ENCODE measurements around the gene PCDH9.

PCDH9 gene

DNA sequence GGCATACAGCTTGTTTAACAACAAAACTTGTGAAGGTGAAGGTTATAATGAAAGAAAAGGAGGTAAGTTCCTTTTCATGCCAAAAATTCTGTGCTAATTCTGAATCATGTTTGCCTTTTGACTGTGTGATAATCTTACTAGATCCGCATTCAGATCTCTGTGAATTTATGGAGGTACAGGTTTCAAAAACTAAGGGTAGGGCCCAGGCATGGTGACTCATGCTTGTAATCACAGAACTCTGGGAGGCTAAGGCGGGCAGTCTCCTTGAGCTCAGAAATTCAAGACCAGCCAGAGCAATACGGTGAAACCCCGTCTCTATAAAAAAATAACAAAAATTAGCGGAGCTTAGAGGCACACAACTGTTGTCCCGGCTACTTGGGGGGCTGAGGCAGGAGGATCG, 45.9 kb downstream of the PCDH9 start:
- Histone ChIP-seq H3K4me1 (ENCODE audit: control insufficient read depth in 2 of 2, insufficient read depth in 1 of 2, low read depth in 1 of 2, low read length in 2 of 2) (no peaks in the 10 kb centered on the region), H3K4ac (ENCODE audit: low read length) (no peak overlapping the region), H3K23ac (ENCODE audit: low read depth, low read length, poor library complexity) (no peak overlapping the region), H3K14ac (ENCODE audit: low read length) (no peak overlapping the region), H3K79me1 (ENCODE audit: low read depth, low read length) (no peaks in the 10 kb centered on the region), H3K36me3 (replicated peaks in 1 of 2; ENCODE audit: control insufficient read depth in 2 of 2, insufficient read depth in 2 of 2, low read length in 2 of 2) (no peaks in the 10 kb centered on the region), H4K8ac (ENCODE audit: low read depth, low read length) (no peak overlapping the region), H2AK5ac (ENCODE audit: low read depth, low read length) (no peak overlapping the region), H2BK5ac (ENCODE audit: low read length) (no peak overlapping the region), H3K4me3 (ENCODE audit: low read length in 2 of 2) (no peak overlapping the region), H2BK15ac (ENCODE audit: low read length) (no peak overlapping the region), H2BK12ac (ENCODE audit: low read length) (no peak overlapping the region), H4K91ac (ENCODE audit: low read depth, low read length, poor library complexity) (no peak overlapping the region), H2AFZ (ENCODE audit: low read length) (no peak overlapping the region), H3K27ac (replicated peaks; ENCODE audit: low read length) (no peak overlapping the region), H3K27me3 (ENCODE audit: control insufficient read depth in 3 of 3, insufficient read depth in 3 of 3, low read depth in 1 of 3, low read length in 3 of 3) (no peaks in the 10 kb centered on the region), H2BK120ac (ENCODE audit: low read depth, low read length) (no peak overlapping the region), H3K9me3 (replicated peaks in 1 of 2; ENCODE audit: control insufficient read depth in 2 of 2, insufficient read depth in 1 of 2, low read depth in 1 of 2, low read length in 2 of 2) (no peaks in the 10 kb centered on the region), H3K18ac (ENCODE audit: low read length) (no peak overlapping the region), H3K9ac (ENCODE audit: low read depth, low read length, poor library complexity) (no peak overlapping the region), H3K4me2 (ENCODE audit: insufficient read depth, low read length, poor library complexity, severe bottlenecking) (no peak overlapping the region)
- DNase-seq (ENCODE audit: low spot score) = no peak
- no CpG with 5 or more reads among the region's 7 CpGs for WGBS, 2 donors (ENCODE audit: extremely low coverage in 2 of 2, insufficient read length in 2 of 2, insufficient replicate concordance in 1 of 2)

DNA sequence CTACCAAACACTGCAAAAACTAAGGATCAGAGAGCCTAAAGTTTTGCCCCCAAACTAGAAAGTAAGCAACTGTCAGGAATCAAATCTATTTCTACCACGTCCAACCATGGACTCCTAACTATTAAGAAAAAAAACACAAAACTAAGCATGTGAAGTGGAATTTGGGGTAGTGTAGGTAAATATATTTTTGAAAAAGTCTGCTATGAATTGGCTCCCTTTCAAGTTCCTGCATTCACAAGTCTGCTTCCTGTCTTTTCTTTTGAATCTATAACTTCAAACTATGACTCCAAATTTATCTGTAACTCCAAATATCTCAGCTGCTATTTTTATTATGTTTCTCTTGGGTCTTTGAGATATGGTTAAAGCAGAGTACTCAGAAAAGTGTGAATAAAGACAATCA, 47.0 kb downstream of the PCDH9 start:
- Histone ChIP-seq H4K8ac (ENCODE audit: low read depth, low read length) (no peak overlapping the region), H3K4me2 (ENCODE audit: insufficient read depth, low read length, poor library complexity, severe bottlenecking) (no peak overlapping the region), H3K23ac (ENCODE audit: low read depth, low read length, poor library complexity) (no peak overlapping the region), H3K18ac (ENCODE audit: low read length) (no peak overlapping the region), H3K4me1 (ENCODE audit: control insufficient read depth in 2 of 2, insufficient read depth in 1 of 2, low read depth in 1 of 2, low read length in 2 of 2) (no peaks in the 10 kb centered on the region), H3K9me3 (replicated peaks in 1 of 2; ENCODE audit: control insufficient read depth in 2 of 2, insufficient read depth in 1 of 2, low read depth in 1 of 2, low read length in 2 of 2) (no peaks in the 10 kb centered on the region), H3K36me3 (replicated peaks in 1 of 2; ENCODE audit: control insufficient read depth in 2 of 2, insufficient read depth in 2 of 2, low read length in 2 of 2) (no peaks in the 10 kb centered on the region), H2BK15ac (ENCODE audit: low read length) (no peak overlapping the region), H3K4ac (ENCODE audit: low read length) (no peak overlapping the region), H4K91ac (ENCODE audit: low read depth, low read length, poor library complexity) (no peak overlapping the region), H3K9ac (ENCODE audit: low read depth, low read length, poor library complexity) (no peak overlapping the region), H3K79me1 (ENCODE audit: low read depth, low read length) (no peaks in the 10 kb centered on the region), H2BK120ac (ENCODE audit: low read depth, low read length) (no peak overlapping the region), H2BK12ac (ENCODE audit: low read length) (no peak overlapping the region), H3K14ac (ENCODE audit: low read length) (no peak overlapping the region), H3K27me3 (ENCODE audit: control insufficient read depth in 3 of 3, insufficient read depth in 3 of 3, low read depth in 1 of 3, low read length in 3 of 3) (no peaks in the 10 kb centered on the region), H3K4me3 (ENCODE audit: low read length in 2 of 2) (no peak overlapping the region), H3K27ac (replicated peaks; ENCODE audit: low read length) (no peak overlapping the region), H2AFZ (ENCODE audit: low read length) (peak overlapping the region; percentile 5), H2AK5ac (ENCODE audit: low read depth, low read length) (no peak overlapping the region), H2BK5ac (ENCODE audit: low read length) (no peak overlapping the region)
- no CpG with 5 or more reads among the region's 1 CpG for WGBS, 2 donors (ENCODE audit: extremely low coverage in 2 of 2, insufficient read length in 2 of 2, insufficient replicate concordance in 1 of 2)
- no peak for DNase-seq (ENCODE audit: low spot score)

DNA sequence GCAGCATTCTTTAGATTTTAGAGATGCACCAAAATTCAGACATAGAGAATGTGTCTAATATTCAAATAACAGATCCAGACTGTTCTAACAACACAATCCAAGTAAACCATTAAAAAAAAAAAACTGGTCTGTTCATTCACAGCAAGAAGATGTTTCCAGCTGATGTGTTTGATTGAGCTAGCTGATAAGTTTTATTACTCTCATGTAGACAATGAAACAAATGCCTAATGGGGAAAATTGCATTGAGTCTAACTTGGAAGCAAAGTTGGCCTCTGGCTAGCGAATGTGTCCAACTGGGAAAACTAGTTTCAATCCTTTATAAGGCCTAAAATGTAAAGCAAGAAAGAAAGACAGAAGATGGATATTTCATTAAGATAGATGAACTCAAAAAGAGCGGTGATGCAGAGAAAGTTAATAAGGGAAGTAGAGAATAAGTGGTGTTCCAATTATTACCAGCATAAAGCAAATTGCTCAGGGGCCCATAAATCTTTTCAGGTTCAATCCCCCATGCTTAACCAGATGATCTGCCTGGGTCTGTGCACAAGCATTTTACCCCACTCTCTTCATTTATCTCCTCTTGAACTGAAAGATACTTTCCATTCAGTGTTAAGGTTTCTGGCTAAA, 54.2 kb downstream of the PCDH9 start:
- no peak overlapping the region for H3K4ac ChIP-seq (ENCODE audit: low read length)
- no CpG with 5 or more reads among the region's 2 CpGs for WGBS, 2 donors (ENCODE audit: extremely low coverage in 2 of 2, insufficient read length in 2 of 2, insufficient replicate concordance in 1 of 2)
- H3K9me3 ChIP-seq (replicated peaks in 1 of 2; ENCODE audit: control insufficient read depth in 2 of 2, insufficient read depth in 1 of 2, low read depth in 1 of 2, low read length in 2 of 2) = no peaks in the 10 kb centered on the region
- no peaks in the 10 kb centered on the region for H3K36me3 ChIP-seq (replicated peaks in 1 of 2; ENCODE audit: control insufficient read depth in 2 of 2, insufficient read depth in 2 of 2, low read length in 2 of 2)
- no peak overlapping the region for H2BK15ac ChIP-seq (ENCODE audit: low read length)
- no peak overlapping the region for H2BK120ac ChIP-seq (ENCODE audit: low read depth, low read length)
- no peak overlapping the region for H3K18ac ChIP-seq (ENCODE audit: low read length)
- no peak overlapping the region for H2BK12ac ChIP-seq (ENCODE audit: low read length)
- no peaks in the 10 kb centered on the region for H3K4me1 ChIP-seq (ENCODE audit: control insufficient read depth in 2 of 2, insufficient read depth in 1 of 2, low read depth in 1 of 2, low read length in 2 of 2)
- no peak overlapping the region for H2BK5ac ChIP-seq (ENCODE audit: low read length)
- H2AFZ ChIP-seq (ENCODE audit: low read length) = peak overlapping the region; percentile 9
- no peak overlapping the region for H3K4me3 ChIP-seq (ENCODE audit: low read length in 2 of 2)
- H4K91ac ChIP-seq (ENCODE audit: low read depth, low read length, poor library complexity) = no peak overlapping the region
- no peaks in the 10 kb centered on the region for H3K27me3 ChIP-seq (ENCODE audit: control insufficient read depth in 3 of 3, insufficient read depth in 3 of 3, low read depth in 1 of 3, low read length in 3 of 3)
- H3K9ac ChIP-seq (ENCODE audit: low read depth, low read length, poor library complexity) = no peak overlapping the region
- no peak for DNase-seq (ENCODE audit: low spot score)
- no peak overlapping the region for H3K4me2 ChIP-seq (ENCODE audit: insufficient read depth, low read length, poor library complexity, severe bottlenecking)
- no peak overlapping the region for H3K27ac ChIP-seq (replicated peaks; ENCODE audit: low read length)
- no peak overlapping the region for H3K14ac ChIP-seq (ENCODE audit: low read length)
- H3K79me1 ChIP-seq (ENCODE audit: low read depth, low read length) = no peaks in the 10 kb centered on the region
- H4K8ac ChIP-seq (ENCODE audit: low read depth, low read length) = no peak overlapping the region
- H2AK5ac ChIP-seq (ENCODE audit: low read depth, low read length) = no peak overlapping the region
- no peak overlapping the region for H3K23ac ChIP-seq (ENCODE audit: low read depth, low read length, poor library complexity)

DNA sequence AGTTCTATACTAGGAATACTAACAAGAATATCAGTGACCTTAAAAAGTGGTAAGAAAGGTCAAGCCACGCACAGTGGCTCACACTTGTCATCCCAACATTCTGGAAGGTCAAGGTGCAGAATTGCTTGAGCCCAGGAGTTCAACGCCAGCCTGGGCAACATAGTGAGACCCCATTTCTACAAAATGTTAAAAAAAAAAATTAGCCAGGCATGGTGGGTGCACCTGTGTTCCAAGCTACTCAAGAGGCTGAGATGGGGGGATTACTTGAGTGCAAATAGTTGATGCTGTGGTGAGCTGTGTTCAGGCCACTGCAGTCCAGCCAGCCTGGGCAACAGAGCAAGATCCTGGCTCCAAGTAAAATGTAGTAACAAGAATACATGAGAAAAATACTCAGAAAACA, 61.8 kb downstream of the PCDH9 start:
- Histone ChIP-seq H4K91ac (ENCODE audit: low read depth, low read length, poor library complexity) (no peak overlapping the region), H2BK12ac (ENCODE audit: low read length) (no peak overlapping the region), H3K14ac (ENCODE audit: low read length) (no peak overlapping the region), H2BK120ac (ENCODE audit: low read depth, low read length) (no peak overlapping the region), H3K27ac (replicated peaks; ENCODE audit: low read length) (no peak overlapping the region), H3K9me3 (replicated peaks in 1 of 2; ENCODE audit: control insufficient read depth in 2 of 2, insufficient read depth in 1 of 2, low read depth in 1 of 2, low read length in 2 of 2) (no peaks in the 10 kb centered on the region), H3K36me3 (replicated peaks in 1 of 2; ENCODE audit: control insufficient read depth in 2 of 2, insufficient read depth in 2 of 2, low read length in 2 of 2) (no peaks in the 10 kb centered on the region), H3K4me1 (ENCODE audit: control insufficient read depth in 2 of 2, insufficient read depth in 1 of 2, low read depth in 1 of 2, low read length in 2 of 2) (no peaks in the 10 kb centered on the region), H2AK5ac (ENCODE audit: low read depth, low read length) (no peak overlapping the region), H3K79me1 (ENCODE audit: low read depth, low read length) (no peaks in the 10 kb centered on the region), H3K9ac (ENCODE audit: low read depth, low read length, poor library complexity) (no peak overlapping the region), H3K4me3 (ENCODE audit: low read length in 2 of 2) (no peak overlapping the region), H3K18ac (ENCODE audit: low read length) (no peak overlapping the region), H2BK15ac (ENCODE audit: low read length) (no peak overlapping the region), H3K4ac (ENCODE audit: low read length) (no peak overlapping the region), H2AFZ (ENCODE audit: low read length) (no peak overlapping the region), H3K23ac (ENCODE audit: low read depth, low read length, poor library complexity) (no peak overlapping the region), H4K8ac (ENCODE audit: low read depth, low read length) (no peak overlapping the region), H2BK5ac (ENCODE audit: low read length) (no peak overlapping the region), H3K27me3 (ENCODE audit: control insufficient read depth in 3 of 3, insufficient read depth in 3 of 3, low read depth in 1 of 3, low read length in 3 of 3) (no peaks in the 10 kb centered on the region), H3K4me2 (ENCODE audit: insufficient read depth, low read length, poor library complexity, severe bottlenecking) (no peak overlapping the region)
- no peak for DNase-seq (ENCODE audit: low spot score)
- no CpG with 5 or more reads among the region's 2 CpGs for whole genome bisulfite sequencing, 2 donors (ENCODE audit: extremely low coverage in 2 of 2, insufficient read length in 2 of 2, insufficient replicate concordance in 1 of 2)

Data from neuronal stem cell (in vitro differentiated cells).